Middle frontal gyrus (tissue), 1 donor: ENCODE measurements around the gene CYP8B1.
A peak's percentile ranks its signal among the peaks of the same experiment; 100 is the strongest.
"Not testable (repeated sequence)": the region's sequence is repeated elsewhere in the genome, so short reads cannot be mapped to it uniquely, and the experiment has no call there.

ENCODE experiments used
- DNase-seq: peaks from one replicate; pipeline ENCODE4 v3.0.0-alpha.2; 2015; ENCODE audit warnings: low spot score; ENCODE audit errors: extremely low spot score

CYP8B1 gene

DNA sequence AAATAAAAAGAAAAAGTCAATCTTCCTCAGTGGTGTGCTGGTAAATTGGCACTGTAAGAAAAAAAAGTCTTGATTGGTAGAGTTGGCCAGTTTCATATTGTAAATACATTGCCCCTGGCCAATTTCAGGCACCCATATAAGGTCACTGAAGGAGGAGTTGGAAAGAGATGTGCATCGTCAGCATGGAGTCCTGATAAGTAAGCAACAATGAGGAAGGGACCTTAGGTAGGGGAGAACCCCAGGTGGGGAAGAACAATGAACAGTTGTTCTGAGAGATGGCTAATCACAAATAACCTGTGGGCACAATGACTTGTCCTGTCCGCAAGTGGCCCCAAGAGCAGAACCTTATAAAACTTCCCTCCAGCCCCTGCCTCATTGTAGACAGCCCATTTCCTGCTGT, 8.6 kb upstream of the CYP8B1 start:
- DNase-seq, result no peak

- DNase-seq, result not testable (repeated sequence)
These were observed 7.7 kb upstream of the CYP8B1 start for GRCh38 chr3:42883251-42883930.

DNA sequence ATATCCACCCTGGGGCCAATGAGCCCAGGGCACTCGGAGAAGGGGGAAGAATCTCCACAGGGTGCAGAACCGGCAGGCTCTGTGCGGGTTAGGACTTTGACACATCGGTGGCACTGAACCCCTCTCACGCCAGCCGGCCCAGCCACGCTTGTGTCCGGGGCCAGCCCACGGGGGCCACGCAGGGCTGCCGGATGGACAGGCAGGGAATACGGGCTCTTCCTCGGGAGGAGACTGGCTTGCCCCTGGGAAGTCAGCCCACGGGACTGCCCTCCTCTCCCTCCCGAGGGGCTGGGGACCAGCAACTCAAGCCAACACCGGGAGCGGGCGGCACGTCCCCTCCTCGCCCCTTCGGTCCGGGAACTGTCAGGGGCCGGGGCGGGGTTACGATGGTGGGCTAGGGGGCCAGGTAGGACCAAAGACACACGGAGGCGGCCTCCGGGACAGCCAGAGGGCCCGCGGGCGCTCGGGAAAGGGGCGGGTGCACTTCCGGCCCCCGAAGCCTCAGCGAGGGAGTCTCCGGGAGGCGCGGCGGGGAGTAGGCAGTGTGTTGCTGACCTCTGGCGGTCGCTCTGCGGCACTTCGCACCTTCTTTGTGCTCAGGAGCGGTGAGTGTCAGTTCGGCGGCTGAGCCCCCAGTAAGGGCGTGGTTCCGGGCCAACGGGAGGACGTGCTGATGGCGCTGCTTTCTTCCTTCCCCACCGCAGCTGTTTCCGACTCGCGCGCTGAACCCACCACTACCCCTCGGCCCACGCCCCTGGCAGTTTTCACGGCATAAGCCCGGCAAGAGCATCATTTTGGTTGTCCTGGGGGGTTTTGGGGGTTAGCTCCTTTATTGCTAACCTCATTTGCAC, 5.1 kb upstream of the CYP8B1 start:
- peak; percentile 58 for DNase-seq

GRCh38 chr3:42880183-42880582, 4.5 kb upstream of the CYP8B1 start:
- no peak for DNase-seq

- no peak for DNase-seq
These were observed 2.2 kb upstream of the CYP8B1 start for GRCh38 chr3:42877881-42878280.

- no peak for DNase-seq
These were observed 1.5 kb upstream of the CYP8B1 start for GRCh38 chr3:42876940-42877720.

DNA sequence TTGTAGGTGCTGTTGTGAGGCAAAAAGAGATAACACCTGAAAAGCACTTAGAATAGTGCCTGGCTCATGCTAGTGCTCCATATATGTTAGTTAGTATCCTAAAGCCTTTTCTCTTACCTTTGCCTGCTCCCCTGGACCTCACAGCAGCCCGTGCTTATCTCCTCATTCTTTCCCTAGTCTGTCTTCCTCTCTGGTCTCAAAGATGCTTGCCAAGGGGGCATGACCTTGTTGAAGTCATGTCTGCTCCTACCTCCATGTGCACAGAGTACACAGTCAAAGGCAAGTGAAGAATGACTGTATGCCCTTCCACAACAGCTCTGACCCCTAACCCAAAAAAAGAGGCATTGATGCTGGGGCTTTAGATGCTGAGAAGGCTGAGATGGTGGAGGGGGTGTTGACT, 722 bp upstream of the CYP8B1 start:
- no peak for DNase-seq

DNA sequence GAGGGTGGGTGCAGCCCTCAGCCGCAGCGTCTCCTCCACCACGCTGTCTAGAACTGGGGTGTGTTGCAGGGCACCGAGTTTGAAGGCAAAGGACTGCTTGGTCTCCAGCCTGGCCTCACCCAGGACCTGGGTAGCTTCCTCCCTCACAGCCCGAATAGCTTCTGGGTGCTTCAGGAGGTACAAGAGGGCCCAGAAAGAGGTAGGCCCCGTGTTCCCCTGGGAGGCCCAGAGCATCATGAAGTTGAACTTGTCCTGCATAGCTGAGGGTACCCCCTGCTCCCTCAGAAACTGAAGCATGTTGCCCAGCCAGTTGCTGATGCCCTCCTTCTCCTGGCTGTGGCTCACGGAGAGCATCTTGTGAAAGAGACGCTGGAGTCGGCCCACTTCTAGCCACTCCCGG, 930 bp downstream of the CYP8B1 start:
- no peak for DNase-seq

DNA sequence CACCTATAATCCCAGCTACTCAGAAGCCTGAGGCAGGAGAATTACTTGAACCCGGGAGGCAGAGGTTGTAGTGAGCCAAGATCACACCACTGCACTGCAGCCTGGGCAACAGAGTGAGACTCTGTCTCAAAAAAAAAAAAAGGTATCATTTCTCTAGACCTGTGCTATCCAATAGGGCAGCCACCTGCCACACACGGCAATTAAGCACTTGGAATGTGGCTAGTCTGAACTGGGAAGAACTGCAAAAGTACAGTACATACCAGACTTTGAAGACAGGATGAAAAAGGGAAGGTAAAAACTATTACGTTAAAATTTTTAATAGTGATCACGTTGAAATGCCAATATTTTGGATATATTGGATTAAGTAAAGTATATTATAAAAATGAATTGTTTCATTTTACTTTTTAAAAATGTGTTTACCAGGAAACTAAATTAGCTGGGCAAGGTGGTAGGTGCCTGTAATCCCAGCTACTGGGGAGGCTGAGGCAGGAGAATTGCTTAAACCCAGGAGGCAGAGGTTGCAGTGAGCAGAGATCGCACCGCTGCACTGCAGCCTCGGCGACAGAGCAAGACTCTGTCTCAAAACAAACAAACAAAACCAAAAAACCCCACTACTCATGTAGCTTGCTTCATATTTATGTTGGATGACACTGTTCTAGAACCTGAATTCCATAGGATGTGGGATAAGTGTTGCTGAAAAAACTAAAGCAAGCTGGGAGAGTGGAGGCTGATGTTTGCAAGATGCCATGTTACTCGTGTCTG, 2.3 kb downstream of the CYP8B1 start:
- DNase-seq, result no peak

DNA sequence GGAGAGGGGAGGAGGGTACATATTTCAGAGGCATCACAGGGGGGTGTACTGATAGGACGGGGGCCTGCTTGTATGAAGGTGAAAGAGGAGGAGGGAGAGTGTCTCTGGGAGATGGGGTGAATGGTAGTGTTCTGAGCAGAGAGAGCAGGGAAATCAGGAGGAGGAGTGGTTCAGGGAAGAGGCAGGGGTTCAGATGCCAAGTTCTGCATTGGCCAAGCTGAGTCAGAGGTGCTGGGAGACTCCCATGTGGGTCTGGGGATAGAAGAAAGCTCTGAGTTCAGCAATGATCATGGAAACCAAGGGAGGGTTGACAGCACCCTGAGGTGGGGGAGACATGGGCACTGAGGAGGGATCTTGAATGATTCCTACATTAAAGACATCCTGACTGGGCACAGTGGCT, 3.0 kb downstream of the CYP8B1 start:
- no peak for DNase-seq

DNA sequence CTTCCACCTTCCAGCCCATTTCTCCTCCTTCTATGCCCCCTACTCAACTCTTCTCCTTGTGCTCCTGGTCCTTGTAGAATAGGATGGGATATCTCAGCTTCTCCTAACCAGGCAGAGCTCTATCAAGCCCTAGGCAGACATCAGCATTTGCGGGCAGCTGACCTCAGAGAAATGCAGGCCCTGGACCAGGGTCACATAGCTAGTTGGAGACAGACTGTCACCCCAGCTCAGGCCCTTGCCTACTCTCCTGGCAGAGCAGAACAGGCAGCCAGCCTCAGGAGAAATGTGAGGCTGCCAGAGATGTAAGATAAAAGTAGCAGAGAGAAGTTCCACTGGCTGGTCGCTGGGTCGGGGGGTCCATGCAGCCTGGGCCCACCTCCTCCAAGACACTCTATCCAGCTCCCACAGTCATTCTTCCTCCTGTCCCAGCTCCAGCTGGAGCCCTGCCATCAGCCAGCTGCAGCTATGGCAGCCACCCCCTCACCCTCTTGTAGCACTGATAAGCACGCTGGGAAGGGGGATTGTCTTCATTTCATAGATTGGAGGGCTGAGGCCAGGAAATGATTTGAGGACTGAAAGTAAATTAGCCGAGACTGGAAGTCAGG, 4.0 kb downstream of the CYP8B1 start:
- DNase-seq, result no peak

GRCh38 chr3:42868841-42869240, 6.8 kb downstream of the CYP8B1 start:
- DNase-seq, result no peak

GRCh38 chr3:42867138-42867537, 8.5 kb downstream of the CYP8B1 start:
- DNase-seq, result no peak

DNA sequence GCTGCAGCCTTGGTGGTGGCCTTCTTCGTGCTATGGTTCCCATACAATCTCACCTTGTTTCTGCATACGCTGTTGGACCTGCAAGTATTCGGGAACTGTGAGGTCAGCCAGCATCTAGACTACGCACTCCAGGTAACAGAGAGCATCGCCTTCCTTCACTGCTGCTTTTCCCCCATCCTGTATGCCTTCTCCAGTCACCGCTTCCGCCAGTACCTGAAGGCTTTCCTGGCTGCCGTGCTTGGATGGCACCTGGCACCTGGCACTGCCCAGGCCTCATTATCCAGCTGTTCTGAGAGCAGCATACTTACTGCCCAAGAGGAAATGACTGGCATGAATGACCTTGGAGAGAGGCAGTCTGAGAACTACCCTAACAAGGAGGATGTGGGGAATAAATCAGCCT, 10.4 kb downstream of the CYP8B1 start:
- no peak for DNase-seq

DNA sequence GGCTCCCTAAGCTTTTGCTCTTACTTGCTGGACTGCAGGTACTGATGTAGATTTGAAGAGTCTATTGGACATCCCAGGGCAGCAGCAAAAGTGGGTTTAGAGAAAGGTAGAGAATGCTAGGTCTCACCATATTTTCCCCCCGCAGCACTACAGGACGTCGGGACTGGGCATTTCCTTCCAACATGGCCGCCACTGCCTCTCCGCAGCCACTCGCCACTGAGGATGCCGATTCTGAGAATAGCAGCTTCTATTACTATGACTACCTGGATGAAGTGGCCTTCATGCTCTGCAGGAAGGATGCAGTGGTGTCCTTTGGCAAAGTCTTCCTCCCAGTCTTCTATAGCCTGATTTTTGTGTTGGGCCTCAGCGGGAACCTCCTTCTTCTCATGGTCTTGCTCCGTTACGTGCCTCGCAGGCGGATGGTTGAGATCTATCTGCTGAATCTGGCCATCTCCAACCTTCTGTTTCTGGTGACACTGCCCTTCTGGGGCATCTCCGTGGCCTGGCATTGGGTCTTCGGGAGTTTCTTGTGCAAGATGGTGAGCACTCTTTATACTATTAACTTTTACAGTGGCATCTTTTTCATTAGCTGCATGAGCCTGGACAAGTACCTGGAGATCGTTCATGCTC, 11.2 kb downstream of the CYP8B1 start:
- no peak for DNase-seq

DNA sequence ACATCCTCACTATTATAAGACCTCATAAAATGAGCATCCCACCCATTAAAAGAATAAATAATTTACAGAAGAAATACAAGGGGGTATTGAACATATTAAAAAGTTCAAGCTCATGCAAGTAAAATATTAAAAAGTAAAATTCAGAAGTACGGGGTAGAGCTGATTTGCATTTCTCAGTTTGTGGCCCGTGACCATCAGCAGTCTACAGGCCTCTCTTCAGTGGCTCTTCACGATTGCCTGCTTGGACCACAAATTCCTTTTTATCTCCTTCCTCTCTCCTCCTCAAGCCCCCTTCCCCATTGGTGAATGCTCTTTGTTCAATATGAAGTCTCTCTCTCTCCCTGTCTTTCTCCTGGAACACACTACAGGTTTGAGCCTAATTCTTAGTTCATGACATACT, 19.1 kb downstream of the CYP8B1 start:
- DNase-seq, result no peak

- DNase-seq, result no peak
These were observed 19.9 kb downstream of the CYP8B1 start for GRCh38 chr3:42855547-42856380.

- no peak for DNase-seq
These were observed 20.5 kb downstream of the CYP8B1 start for GRCh38 chr3:42855219-42855546.

DNA sequence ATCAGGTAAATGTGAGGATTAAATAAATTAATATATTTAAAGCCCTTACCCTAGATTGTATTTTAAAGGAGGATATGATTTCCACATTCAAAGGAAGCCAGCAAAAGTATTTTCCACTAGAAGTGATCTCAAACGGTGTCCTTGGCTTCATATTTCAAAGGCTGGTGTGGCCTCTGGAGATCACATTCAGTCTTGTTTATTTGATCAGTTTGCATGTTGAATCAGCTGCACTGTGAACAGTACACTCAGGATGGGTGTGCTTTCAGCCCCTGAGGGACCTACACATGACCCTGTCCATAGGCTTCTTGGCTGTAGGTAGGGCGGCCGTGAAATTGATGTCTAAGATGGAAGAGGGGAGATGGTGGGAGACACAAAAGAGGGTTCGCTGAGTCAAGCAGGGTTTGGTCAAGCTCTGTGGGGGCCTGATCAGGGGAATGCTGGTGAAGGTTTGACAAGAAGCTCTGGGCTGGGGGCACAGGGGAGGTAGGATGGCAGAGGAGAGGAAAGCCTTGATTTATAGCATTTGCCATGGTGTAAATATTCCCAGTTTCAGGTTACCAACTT, 21.9 kb downstream of the CYP8B1 start:
- DNase-seq, result no peak
